ENCODE measurements around the gene CAMKK2.

The CAMKK2 gene

DNA sequence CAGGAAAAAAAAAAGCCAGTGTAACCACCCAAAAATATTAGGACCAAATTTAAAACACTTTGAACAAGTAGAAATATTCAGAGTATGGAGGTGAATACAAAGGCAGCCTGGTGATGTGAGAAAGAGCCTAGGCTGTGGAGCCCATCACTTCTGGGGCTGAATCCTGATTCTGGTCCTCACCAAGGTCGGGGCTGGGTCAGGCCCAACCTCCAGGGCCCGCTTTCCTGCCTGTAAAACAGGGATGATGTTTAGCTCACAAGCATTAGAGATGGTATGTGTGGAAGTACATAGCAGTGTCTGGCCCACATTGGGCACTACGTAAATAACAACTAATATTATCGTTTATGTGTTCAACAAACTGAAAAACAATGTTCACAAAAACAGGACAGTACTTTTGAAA, 7.8 kb upstream of the CAMKK2 start:
- H3K9me3 ChIP-seq (ENCODE audit: insufficient read depth, low read depth, low read length): no peaks in the 10 kb centered on the region
- H4K20me1 ChIP-seq (ENCODE audit: insufficient read depth, low read length, poor library complexity, severe bottlenecking): no peaks in the 10 kb centered on the region
- no peak overlapping the region for H3K4me3 ChIP-seq (ENCODE audit: low read length, poor library complexity, severe bottlenecking)
- TF ChIP-seq, protein P1, sequence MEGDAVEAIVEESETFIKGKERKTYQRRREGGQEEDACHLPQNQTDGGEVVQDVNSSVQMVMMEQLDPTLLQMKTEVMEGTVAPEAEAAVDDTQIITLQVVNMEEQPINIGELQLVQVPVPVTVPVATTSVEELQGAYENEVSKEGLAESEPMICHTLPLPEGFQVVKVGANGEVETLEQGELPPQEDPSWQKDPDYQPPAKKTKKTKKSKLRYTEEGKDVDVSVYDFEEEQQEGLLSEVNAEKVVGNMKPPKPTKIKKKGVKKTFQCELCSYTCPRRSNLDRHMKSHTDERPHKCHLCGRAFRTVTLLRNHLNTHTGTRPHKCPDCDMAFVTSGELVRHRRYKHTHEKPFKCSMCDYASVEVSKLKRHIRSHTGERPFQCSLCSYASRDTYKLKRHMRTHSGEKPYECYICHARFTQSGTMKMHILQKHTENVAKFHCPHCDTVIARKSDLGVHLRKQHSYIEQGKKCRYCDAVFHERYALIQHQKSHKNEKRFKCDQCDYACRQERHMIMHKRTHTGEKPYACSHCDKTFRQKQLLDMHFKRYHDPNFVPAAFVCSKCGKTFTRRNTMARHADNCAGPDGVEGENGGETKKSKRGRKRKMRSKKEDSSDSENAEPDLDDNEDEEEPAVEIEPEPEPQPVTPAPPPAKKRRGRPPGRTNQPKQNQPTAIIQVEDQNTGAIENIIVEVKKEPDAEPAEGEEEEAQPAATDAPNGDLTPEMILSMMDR (conservative IDR thresholded peaks at IDR 0.05; ENCODE audit: low read length): no peak
- TF ChIP-seq EZH2phosphoT487 (IDR thresholded peaks at IDR 0.05; ENCODE audit: borderline replicate concordance): no peak
- H3K9me2 ChIP-seq (replicated peaks; ENCODE audit: low read depth, low read length): no peaks in the 10 kb centered on the region
- peaks cover 14% of the 10 kb centered on the region; the same call in 1 of the 2 replicates for H3K36me3 ChIP-seq (ENCODE audit: insufficient read depth, low read length)
- H2AFZ ChIP-seq (ENCODE audit: low read length): no peak overlapping the region
- no peaks in the 10 kb centered on the region for H3K27me3 ChIP-seq (ENCODE audit: insufficient read depth, low read length, poor library complexity, severe bottlenecking)
- no peaks in the 10 kb centered on the region for H3K79me2 ChIP-seq (ENCODE audit: insufficient read depth, low read length)
- H3F3A ChIP-seq (ENCODE audit: low read depth): peaks cover under 1% of the 10 kb centered on the region; the same call in 1 of the 2 replicates
- no peak overlapping the region for H3K4me2 ChIP-seq (ENCODE audit: low read depth, low read length, poor library complexity, severe bottlenecking)
- no peak overlapping the region for H3K9ac ChIP-seq (ENCODE audit: low read depth, low read length, poor library complexity, severe bottlenecking)
- H3K4me1 ChIP-seq (ENCODE audit: insufficient read depth, low read length, poor library complexity, severe bottlenecking): no peaks in the 10 kb centered on the region

- Histone ChIP-seq H3K4me2 (ENCODE audit: low read depth, low read length, poor library complexity, severe bottlenecking) (no peak overlapping the region), H3K9me3 (ENCODE audit: insufficient read depth, low read depth, low read length) (no peaks in the 10 kb centered on the region)
Observed at GRCh38 chr12:121301876-121302275, 5.4 kb upstream of the CAMKK2 start.

DNA sequence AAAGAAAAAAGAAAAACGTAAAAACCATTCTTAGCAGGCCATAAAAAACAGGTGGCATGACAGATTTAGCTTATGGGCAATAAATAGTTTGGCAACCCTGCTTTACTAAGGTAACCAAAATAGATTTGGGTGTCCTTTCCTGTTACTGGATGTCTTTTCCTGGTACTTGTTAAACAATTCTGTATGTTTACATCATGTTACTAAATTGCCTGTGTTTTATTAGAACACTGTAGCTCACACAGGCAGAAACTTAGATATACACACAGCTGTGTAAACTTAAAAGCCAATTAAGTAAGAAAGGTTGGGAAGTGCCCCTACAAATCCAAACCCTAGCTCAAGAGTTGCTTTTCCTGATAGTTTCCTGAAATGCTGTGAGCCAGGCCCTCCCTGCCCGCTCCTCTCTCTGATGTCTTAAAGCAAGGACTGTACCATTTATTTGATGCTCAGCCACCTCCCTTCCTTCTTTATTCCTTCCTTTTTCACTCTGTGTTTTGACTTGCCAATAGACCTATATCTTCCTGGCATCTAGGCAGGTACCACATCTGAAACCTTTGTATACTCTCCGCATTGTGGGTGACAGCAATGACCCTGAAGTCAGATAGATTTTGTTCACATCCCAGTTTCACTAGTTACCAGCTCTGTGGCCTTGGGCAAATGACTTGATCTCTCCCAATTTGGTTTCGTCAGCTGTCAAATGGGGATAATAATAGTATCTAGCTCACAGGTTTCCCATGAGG, 3.7 kb upstream of the CAMKK2 start:
- H3F3A ChIP-seq (ENCODE audit: low read depth): peaks cover 4% of the 10 kb centered on the region; the same call in 1 of the 2 replicates
- no peak for TF ChIP-seq EZH2phosphoT487 (IDR thresholded peaks at IDR 0.05; ENCODE audit: borderline replicate concordance)
- TF ChIP-seq, protein P1 (conservative IDR thresholded peaks at IDR 0.05; ENCODE audit: low read length): no peak
- peak overlapping the region; percentile 73 for H2AFZ ChIP-seq (ENCODE audit: low read length)
- H3K9me3 ChIP-seq (ENCODE audit: insufficient read depth, low read depth, low read length): no peaks in the 10 kb centered on the region
- H3K9ac ChIP-seq (ENCODE audit: low read depth, low read length, poor library complexity, severe bottlenecking): no peak overlapping the region
- no peaks in the 10 kb centered on the region for H3K36me3 ChIP-seq (ENCODE audit: insufficient read depth, low read length)
- peaks cover 15% of the 10 kb centered on the region; the same call in 1 of the 2 replicates for H3K79me2 ChIP-seq (ENCODE audit: insufficient read depth, low read length)
- no peaks in the 10 kb centered on the region for H3K9me2 ChIP-seq (replicated peaks; ENCODE audit: low read depth, low read length)
- H4K20me1 ChIP-seq (ENCODE audit: insufficient read depth, low read length, poor library complexity, severe bottlenecking): no peaks in the 10 kb centered on the region
- no peak overlapping the region for H3K4me2 ChIP-seq (ENCODE audit: low read depth, low read length, poor library complexity, severe bottlenecking)
- no peak overlapping the region for H3K4me3 ChIP-seq (ENCODE audit: low read length, poor library complexity, severe bottlenecking)
- H3K4me1 ChIP-seq (ENCODE audit: insufficient read depth, low read length, poor library complexity, severe bottlenecking): peaks cover 7% of the 10 kb centered on the region
- no peaks in the 10 kb centered on the region for H3K27me3 ChIP-seq (ENCODE audit: insufficient read depth, low read length, poor library complexity, severe bottlenecking)

More at GRCh38 chr12:121301876-121302275, 5.4 kb upstream of the CAMKK2 start:
- Histone ChIP-seq H3K9ac (ENCODE audit: low read depth, low read length, poor library complexity, severe bottlenecking) (no peak overlapping the region), H3K36me3 (ENCODE audit: insufficient read depth, low read length) (no peaks in the 10 kb centered on the region), H3K9me2 (replicated peaks; ENCODE audit: low read depth, low read length) (no peaks in the 10 kb centered on the region), H3K27me3 (ENCODE audit: insufficient read depth, low read length, poor library complexity, severe bottlenecking) (no peaks in the 10 kb centered on the region), H3K4me3 (ENCODE audit: low read length, poor library complexity, severe bottlenecking) (no peak overlapping the region), H3K4me1 (ENCODE audit: insufficient read depth, low read length, poor library complexity, severe bottlenecking) (peaks cover 4% of the 10 kb centered on the region), H4K20me1 (ENCODE audit: insufficient read depth, low read length, poor library complexity, severe bottlenecking) (no peaks in the 10 kb centered on the region), H3K79me2 (ENCODE audit: insufficient read depth, low read length) (0 out of 2 replicates have a peak, but pooled peaks cover 4% of the 10 kb centered on the region), H3F3A (ENCODE audit: low read depth) (peaks cover 4% of the 10 kb centered on the region; the same call in 1 of the 2 replicates), H2AFZ (ENCODE audit: low read length) (peak overlapping the region; percentile 32; the same call in 1 of the 2 replicates)
- TF ChIP-seq EZH2phosphoT487 (IDR thresholded peaks at IDR 0.05; ENCODE audit: borderline replicate concordance): no peak
- TF ChIP-seq, protein P1 (conservative IDR thresholded peaks at IDR 0.05; ENCODE audit: low read length): no peak
